ENCODE data around the gene MYO10. TPM values are rescaled to one million over a fixed set of nuclear protein-coding genes. Genes with fewer than 3 reads are reported as not detected.
"Not testable (repeated sequence)": the region's sequence is repeated elsewhere in the genome, so short reads cannot be mapped to it uniquely, and the experiment has no call there.

Gene MYO10
- total and polyA plus RNA-seq, 2 experiments from 2014 or later, result 33.7 to 52.4 TPM

DNA sequence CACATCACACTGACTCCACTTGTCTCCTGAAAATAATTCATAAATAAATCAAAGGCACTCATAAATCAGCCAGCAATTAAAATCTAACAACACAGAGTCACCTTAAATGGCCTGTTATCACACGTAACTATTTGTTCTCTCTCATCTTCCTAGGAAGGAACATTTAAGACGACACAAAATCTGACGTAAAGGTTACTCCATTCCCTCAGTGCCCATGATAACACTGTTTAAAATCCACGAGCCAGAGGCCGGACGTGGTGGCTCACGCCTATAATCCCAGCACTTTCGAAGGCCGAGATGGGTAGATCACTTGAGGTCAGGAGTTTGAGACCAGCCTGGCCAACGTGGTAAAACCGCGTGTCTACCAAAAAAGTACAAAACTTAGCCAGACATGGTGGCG, 56.4 kb downstream of the MYO10 start:
- H3K4me2 ChIP-seq, result no peak overlapping the region
- WGBS (ENCODE audit: low lambda C conversion rate, missing lambda C conversion rate), result 77% methylated on average over 13 of the region's 13 CpGs
- H3K9me2 ChIP-seq (replicated peaks; ENCODE audit: insufficient read depth), result no peaks in the 10 kb centered on the region
- peaks cover 52% of the 10 kb centered on the region for H3K4me1 ChIP-seq (ENCODE audit: insufficient read depth)
- H2AFZ ChIP-seq, result no peak overlapping the region
- peaks cover 10% of the 10 kb centered on the region for H4K20me1 ChIP-seq (ENCODE audit: insufficient read depth, poor library complexity, severe bottlenecking)
- no peaks in the 10 kb centered on the region for H3K27me3 ChIP-seq
- no peak overlapping the region for H3K4me3 ChIP-seq
- DNase-seq (ENCODE audit: low spot score), result no peak
- no peak for TF ChIP-seq EZH2 (IDR thresholded peaks at IDR 0.05; ENCODE audit: borderline replicate concordance)
- TF ChIP-seq EZH2phosphoT487 (IDR thresholded peaks at IDR 0.05; ENCODE audit: low read depth, severe bottlenecking, unreplicated experiment), result no peak
- TF ChIP-seq, protein P1, sequence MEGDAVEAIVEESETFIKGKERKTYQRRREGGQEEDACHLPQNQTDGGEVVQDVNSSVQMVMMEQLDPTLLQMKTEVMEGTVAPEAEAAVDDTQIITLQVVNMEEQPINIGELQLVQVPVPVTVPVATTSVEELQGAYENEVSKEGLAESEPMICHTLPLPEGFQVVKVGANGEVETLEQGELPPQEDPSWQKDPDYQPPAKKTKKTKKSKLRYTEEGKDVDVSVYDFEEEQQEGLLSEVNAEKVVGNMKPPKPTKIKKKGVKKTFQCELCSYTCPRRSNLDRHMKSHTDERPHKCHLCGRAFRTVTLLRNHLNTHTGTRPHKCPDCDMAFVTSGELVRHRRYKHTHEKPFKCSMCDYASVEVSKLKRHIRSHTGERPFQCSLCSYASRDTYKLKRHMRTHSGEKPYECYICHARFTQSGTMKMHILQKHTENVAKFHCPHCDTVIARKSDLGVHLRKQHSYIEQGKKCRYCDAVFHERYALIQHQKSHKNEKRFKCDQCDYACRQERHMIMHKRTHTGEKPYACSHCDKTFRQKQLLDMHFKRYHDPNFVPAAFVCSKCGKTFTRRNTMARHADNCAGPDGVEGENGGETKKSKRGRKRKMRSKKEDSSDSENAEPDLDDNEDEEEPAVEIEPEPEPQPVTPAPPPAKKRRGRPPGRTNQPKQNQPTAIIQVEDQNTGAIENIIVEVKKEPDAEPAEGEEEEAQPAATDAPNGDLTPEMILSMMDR (IDR thresholded peaks at IDR 0.05; ENCODE audit: poor library complexity), result no peak
- H3K36me3 ChIP-seq (replicated peaks; ENCODE audit: insufficient read depth, low read depth), result no peaks in the 10 kb centered on the region
- peaks cover 85% of the 10 kb centered on the region for H3K79me2 ChIP-seq
- H3K27ac ChIP-seq, result peak overlapping the region; percentile 52
- H3K9me3 ChIP-seq (ENCODE audit: low read depth), result no peaks in the 10 kb centered on the region

DNA sequence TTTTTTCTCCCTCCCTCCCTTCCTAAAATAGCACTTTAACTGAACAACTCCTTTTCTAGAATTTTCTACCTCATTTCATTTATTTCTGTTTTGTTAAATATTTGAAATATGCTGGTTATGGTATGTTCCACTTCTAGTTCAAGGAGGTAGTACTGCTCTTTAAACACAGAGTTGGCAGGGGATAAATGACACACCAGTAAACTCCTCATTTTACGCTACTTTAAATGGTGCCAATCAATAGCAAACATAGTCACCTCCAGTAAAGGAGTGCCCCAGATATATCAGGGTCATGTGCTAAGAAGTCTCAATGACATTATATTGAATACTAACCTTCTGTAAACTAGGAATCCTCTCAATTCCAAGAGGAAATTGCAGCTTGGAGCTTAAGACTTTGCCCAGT, 56.9 kb downstream of the MYO10 start:
- H2AFZ ChIP-seq, result no peak overlapping the region
- peak overlapping the region; percentile 52 for H3K27ac ChIP-seq
- no peak for TF ChIP-seq EZH2 (IDR thresholded peaks at IDR 0.05; ENCODE audit: borderline replicate concordance)
- TF ChIP-seq EZH2phosphoT487 (IDR thresholded peaks at IDR 0.05; ENCODE audit: low read depth, severe bottlenecking, unreplicated experiment), result no peak
- TF ChIP-seq, protein P1 (IDR thresholded peaks at IDR 0.05; ENCODE audit: poor library complexity), result no peak
- no peaks in the 10 kb centered on the region for H3K36me3 ChIP-seq (replicated peaks; ENCODE audit: insufficient read depth, low read depth)
- peaks cover 47% of the 10 kb centered on the region for H3K4me1 ChIP-seq (ENCODE audit: insufficient read depth)
- DNase-seq (ENCODE audit: low spot score), result no peak
- H3K4me2 ChIP-seq, result no peak overlapping the region
- H3K9me2 ChIP-seq (replicated peaks; ENCODE audit: insufficient read depth), result no peaks in the 10 kb centered on the region
- 83% methylated on average over 1 of the region's 1 CpG for WGBS (ENCODE audit: low lambda C conversion rate, missing lambda C conversion rate)
- peaks cover 10% of the 10 kb centered on the region for H4K20me1 ChIP-seq (ENCODE audit: insufficient read depth, poor library complexity, severe bottlenecking)
- H3K79me2 ChIP-seq, result peaks cover 83% of the 10 kb centered on the region
- H3K9me3 ChIP-seq (ENCODE audit: low read depth), result no peaks in the 10 kb centered on the region
- H3K27me3 ChIP-seq, result no peaks in the 10 kb centered on the region
- H3K4me3 ChIP-seq, result no peak overlapping the region

DNA sequence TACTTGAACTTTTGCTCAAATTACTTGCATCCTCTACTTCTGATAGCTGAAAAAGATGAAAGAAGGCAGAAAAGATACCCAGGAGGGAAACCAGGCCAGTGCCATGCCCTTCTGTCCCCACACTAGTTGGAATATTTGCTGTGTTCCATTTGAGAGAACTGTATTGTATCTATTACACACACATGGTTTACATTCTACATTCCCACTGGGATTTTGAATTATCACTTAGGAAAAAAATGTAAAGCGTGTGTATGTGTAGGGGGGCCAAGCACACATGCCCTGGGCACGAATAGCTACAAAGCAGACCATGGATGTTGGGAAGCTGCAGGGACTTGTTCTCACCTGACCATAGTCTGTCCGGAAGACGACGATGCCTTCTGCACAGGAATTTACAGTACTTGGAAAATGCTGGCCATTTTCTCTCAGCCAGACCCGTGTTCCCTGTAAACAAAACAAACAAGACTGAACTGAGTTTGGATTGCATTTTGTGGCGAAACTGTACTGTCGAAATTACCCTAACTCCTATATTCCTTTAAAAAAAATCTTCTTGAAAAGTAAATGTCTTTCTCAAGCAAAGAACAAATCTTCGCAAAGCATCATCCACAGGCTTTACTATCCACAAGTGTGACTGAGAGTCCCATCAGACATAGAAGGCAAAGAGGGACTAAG, 58.7 kb downstream of the MYO10 start:
- 76% methylated on average over 9 of the region's 9 CpGs for WGBS (ENCODE audit: low lambda C conversion rate, missing lambda C conversion rate)
- H2AFZ ChIP-seq, result no peak overlapping the region
- H3K4me2 ChIP-seq, result no peak overlapping the region
- H3K27me3 ChIP-seq, result no peaks in the 10 kb centered on the region
- H3K4me1 ChIP-seq (ENCODE audit: insufficient read depth), result peaks cover 35% of the 10 kb centered on the region
- H4K20me1 ChIP-seq (ENCODE audit: insufficient read depth, poor library complexity, severe bottlenecking), result peaks cover 10% of the 10 kb centered on the region
- peaks cover 67% of the 10 kb centered on the region for H3K79me2 ChIP-seq
- no peak overlapping the region for H3K27ac ChIP-seq
- no peak for DNase-seq (ENCODE audit: low spot score)
- H3K4me3 ChIP-seq, result no peak overlapping the region
- H3K9me3 ChIP-seq (ENCODE audit: low read depth), result no peaks in the 10 kb centered on the region
- H3K9me2 ChIP-seq (replicated peaks; ENCODE audit: insufficient read depth), result no peaks in the 10 kb centered on the region
- H3K36me3 ChIP-seq (replicated peaks; ENCODE audit: insufficient read depth, low read depth), result no peaks in the 10 kb centered on the region
- TF ChIP-seq EZH2phosphoT487 (IDR thresholded peaks at IDR 0.05; ENCODE audit: low read depth, severe bottlenecking, unreplicated experiment), result no peak

DNA sequence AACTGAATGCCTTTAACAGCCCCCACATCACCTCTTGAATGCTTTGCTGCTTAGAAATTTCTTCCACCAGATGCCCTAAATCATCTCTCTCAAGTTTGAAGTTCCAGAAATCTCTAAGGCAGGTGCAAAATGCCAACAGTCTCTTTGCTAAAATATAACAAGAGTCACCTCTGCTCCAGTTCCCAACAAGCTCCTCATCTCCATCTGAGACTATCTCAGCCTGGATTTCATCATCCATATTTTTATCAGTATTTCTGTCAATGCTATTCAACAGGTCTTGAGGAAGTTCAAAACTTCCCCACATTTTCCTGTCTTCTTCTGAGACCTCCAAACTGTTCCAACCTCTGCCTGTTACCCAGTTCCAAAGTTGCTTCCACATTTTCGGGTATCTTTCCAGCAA, 61.7 kb downstream of the MYO10 start:
- not testable (repeated sequence) for DNase-seq (ENCODE audit: low spot score); H3K27ac ChIP-seq; H2AFZ ChIP-seq; H3K9me2 ChIP-seq (replicated peaks; ENCODE audit: insufficient read depth); H3K4me2 ChIP-seq; H3K36me3 ChIP-seq (replicated peaks; ENCODE audit: insufficient read depth, low read depth); H4K20me1 ChIP-seq (ENCODE audit: insufficient read depth, poor library complexity, severe bottlenecking); H3K4me1 ChIP-seq (ENCODE audit: insufficient read depth); H3K4me3 ChIP-seq; H3K27me3 ChIP-seq; H3K9me3 ChIP-seq (ENCODE audit: low read depth)
- H3K79me2 ChIP-seq, result peaks cover 64% of the 10 kb centered on the region
- 77% methylated on average over 1 of the region's 1 CpG for WGBS (ENCODE audit: low lambda C conversion rate, missing lambda C conversion rate)
